ENCODE measurements around the gene MIPEP. TPM values are rescaled to one million over a fixed set of nuclear protein-coding genes. Genes with fewer than 3 reads are reported as not detected.

Gene MIPEP
- total RNA-seq, 1 donor from 2014 or later = 15.7 TPM

DNA sequence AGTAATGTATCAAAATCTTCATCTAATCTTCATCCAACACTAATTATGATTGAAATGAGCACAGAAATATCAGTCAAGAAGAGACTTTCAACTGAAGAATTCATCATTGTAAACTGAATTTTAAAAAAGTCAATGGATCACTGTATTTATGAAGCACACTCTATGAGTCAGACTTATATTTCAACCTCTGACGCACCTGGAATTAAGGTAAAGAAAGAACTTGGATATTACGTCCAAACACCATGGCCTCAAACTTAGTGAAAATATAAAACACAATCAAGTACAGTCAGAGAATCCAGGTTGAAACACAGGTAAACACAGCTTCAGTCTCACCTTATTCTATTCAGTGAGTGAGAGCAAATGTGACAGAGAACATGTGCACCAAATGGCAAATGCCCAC is 39.5 kb downstream of the MIPEP start:
- Mint-ChIP-seq H3K27ac (no peak overlapping the region), H3K36me3 (ENCODE audit: insufficient read depth) (peaks cover 4% of the 10 kb centered on the region), H3K27me3 (peaks cover 27% of the 10 kb centered on the region), H3K9me3 (ENCODE audit: low read depth) (no peaks in the 10 kb centered on the region), H3K4me1 (ENCODE audit: low read depth) (peaks cover 7% of the 10 kb centered on the region), H3K4me3 (ENCODE audit: low read depth) (no peak overlapping the region)
- no peak for DNase-seq (ENCODE audit: low spot score, unreplicated experiment)
- TF ChIP-seq, protein P1, sequence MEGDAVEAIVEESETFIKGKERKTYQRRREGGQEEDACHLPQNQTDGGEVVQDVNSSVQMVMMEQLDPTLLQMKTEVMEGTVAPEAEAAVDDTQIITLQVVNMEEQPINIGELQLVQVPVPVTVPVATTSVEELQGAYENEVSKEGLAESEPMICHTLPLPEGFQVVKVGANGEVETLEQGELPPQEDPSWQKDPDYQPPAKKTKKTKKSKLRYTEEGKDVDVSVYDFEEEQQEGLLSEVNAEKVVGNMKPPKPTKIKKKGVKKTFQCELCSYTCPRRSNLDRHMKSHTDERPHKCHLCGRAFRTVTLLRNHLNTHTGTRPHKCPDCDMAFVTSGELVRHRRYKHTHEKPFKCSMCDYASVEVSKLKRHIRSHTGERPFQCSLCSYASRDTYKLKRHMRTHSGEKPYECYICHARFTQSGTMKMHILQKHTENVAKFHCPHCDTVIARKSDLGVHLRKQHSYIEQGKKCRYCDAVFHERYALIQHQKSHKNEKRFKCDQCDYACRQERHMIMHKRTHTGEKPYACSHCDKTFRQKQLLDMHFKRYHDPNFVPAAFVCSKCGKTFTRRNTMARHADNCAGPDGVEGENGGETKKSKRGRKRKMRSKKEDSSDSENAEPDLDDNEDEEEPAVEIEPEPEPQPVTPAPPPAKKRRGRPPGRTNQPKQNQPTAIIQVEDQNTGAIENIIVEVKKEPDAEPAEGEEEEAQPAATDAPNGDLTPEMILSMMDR (IDR thresholded peaks at IDR 0.05; ENCODE audit: unreplicated experiment) = no peak

DNA sequence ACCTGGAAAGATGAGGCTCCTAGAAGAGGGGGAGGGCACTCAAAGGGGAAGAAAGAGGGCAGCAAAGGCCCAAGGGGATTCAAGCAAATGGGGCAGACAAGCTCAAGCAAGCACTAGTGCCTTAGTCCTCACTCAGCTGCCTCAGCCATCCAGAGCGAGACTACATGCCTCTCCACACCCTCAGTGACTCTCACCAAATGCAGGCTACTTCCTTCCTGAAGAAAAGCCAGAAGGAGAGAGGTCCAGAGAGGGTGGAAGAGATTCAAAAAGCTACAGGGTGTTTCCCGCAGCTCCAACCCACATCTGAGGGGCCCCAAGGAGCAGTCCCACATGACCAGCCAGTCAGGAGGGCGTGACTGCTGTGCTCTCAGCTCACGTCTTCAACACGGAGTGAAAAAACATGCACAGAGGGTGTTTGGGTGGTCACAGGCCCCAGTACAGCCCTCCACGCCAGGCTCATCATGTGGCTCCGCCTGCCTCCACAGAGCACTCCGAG is 40.5 kb downstream of the MIPEP start:
- no peak overlapping the region for H3K4me3 Mint-ChIP-seq (ENCODE audit: low read depth)
- H3K27me3 Mint-ChIP-seq = peaks cover 27% of the 10 kb centered on the region
- H3K27ac Mint-ChIP-seq = no peak overlapping the region
- H3K36me3 Mint-ChIP-seq (ENCODE audit: insufficient read depth) = peaks cover 4% of the 10 kb centered on the region
- no peaks in the 10 kb centered on the region for H3K9me3 Mint-ChIP-seq (ENCODE audit: low read depth)
- H3K4me1 Mint-ChIP-seq (ENCODE audit: low read depth) = peaks cover 7% of the 10 kb centered on the region
- TF ChIP-seq, protein P1 (IDR thresholded peaks at IDR 0.05; ENCODE audit: unreplicated experiment) = no peak
- DNase-seq (ENCODE audit: low spot score, unreplicated experiment) = no peak

DNA sequence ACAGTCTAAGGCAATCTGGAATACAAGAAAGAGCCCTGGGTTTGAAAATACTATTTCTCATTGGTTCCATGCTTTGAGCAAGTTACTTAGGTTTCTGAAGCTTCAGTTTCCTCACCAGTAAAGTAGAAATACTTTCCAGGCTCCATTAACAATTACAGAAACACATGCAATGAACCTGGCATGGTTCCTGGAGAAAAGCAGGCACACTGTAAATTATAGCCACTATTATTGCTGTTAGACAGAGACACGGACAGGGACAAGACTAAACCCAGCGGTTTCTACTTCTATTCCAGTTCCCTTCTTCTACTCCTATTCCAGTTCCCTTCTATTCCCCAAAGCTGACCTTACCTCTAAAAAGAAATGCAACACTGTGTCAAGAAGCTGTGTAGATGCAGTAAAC is 41.2 kb downstream of the MIPEP start:
- peaks cover 27% of the 10 kb centered on the region for H3K27me3 Mint-ChIP-seq
- no peak overlapping the region for H3K27ac Mint-ChIP-seq
- H3K4me3 Mint-ChIP-seq (ENCODE audit: low read depth) = no peak overlapping the region
- H3K4me1 Mint-ChIP-seq (ENCODE audit: low read depth) = peaks cover 7% of the 10 kb centered on the region
- H3K36me3 Mint-ChIP-seq (ENCODE audit: insufficient read depth) = peaks cover 6% of the 10 kb centered on the region
- TF ChIP-seq, protein P1 (IDR thresholded peaks at IDR 0.05; ENCODE audit: unreplicated experiment) = no peak
- DNase-seq (ENCODE audit: low spot score, unreplicated experiment) = no peak
- no peaks in the 10 kb centered on the region for H3K9me3 Mint-ChIP-seq (ENCODE audit: low read depth)

DNA sequence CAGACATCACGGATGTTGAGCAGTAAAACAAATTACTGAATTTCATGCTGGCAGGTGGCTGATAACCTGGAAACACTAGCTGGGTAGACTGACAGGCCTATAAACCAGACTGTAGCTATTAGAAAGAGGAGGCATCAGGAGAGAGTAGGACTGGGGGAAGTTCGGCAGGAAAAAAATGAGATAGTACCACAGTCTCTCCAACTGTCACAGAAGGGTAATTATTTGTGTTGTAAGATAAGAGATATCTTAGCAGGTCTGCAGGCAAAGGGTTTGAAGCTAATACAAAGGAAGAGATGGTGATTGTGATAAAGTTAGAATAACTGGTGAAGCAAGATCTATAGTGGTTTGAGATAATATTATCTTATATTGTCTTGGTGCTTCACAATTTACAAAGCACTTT is 41.7 kb downstream of the MIPEP start:
- H3K27ac Mint-ChIP-seq = no peak overlapping the region
- no peak overlapping the region for H3K4me3 Mint-ChIP-seq (ENCODE audit: low read depth)
- TF ChIP-seq, protein P1 (IDR thresholded peaks at IDR 0.05; ENCODE audit: unreplicated experiment) = no peak
- no peak for DNase-seq (ENCODE audit: low spot score, unreplicated experiment)
- H3K36me3 Mint-ChIP-seq (ENCODE audit: insufficient read depth) = peaks cover 6% of the 10 kb centered on the region
- peaks cover 7% of the 10 kb centered on the region for H3K4me1 Mint-ChIP-seq (ENCODE audit: low read depth)
- no peaks in the 10 kb centered on the region for H3K9me3 Mint-ChIP-seq (ENCODE audit: low read depth)
- H3K27me3 Mint-ChIP-seq = peaks cover 27% of the 10 kb centered on the region

DNA sequence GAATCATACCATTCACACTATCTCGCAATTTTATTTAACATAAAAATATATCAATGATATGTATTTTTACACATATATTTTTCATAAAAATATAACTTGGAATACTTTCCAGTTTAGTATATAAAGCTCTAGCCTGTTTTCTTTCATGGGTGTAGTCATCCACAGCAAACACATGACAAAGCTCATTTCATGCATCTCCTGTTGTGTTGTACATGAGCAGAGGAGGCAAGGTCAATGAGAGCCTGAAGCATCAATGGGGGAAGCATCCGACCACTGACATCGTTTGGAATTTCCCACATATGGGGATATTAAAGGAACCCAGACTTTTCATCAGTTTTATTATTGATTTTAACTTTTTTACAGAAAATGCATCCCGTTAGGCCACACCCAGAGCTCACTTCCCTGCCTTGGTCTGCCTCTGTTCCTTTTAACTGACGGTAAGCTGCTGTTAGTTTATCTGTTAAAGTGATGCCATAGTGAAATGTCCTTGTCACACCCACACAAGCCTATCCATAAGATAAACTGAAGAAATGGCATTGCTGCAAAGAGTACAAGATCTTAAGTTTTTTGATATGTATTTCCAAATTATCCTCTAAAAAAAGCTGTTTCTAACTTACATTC is 44.0 kb downstream of the MIPEP start:
- DNase-seq (ENCODE audit: low spot score, unreplicated experiment) = no peak
- Mint-ChIP-seq H3K4me1 (ENCODE audit: low read depth) (peaks cover 13% of the 10 kb centered on the region), H3K9me3 (ENCODE audit: low read depth) (no peaks in the 10 kb centered on the region), H3K36me3 (ENCODE audit: insufficient read depth) (peaks cover 5% of the 10 kb centered on the region), H3K4me3 (ENCODE audit: low read depth) (no peak overlapping the region), H3K27ac (no peak overlapping the region), H3K27me3 (peaks cover 16% of the 10 kb centered on the region)
- TF ChIP-seq, protein P1 (IDR thresholded peaks at IDR 0.05; ENCODE audit: unreplicated experiment) = no peak

Data from progenitor cell of endocrine pancreas (in vitro differentiated cells).